NCI-H748 treated with DMSO at 0.1 percent for 48 hours (cell line): ENCODE results near the gene IFI44L.
A peak's percentile ranks its signal among the peaks of the same experiment; 100 is the strongest.

ENCODE experiments used
- DNase-seq: peaks from one replicate; lab custom pipeline; 2025; lab: John Stamatoyannopoulos, UW

Gene IFI44L

DNA sequence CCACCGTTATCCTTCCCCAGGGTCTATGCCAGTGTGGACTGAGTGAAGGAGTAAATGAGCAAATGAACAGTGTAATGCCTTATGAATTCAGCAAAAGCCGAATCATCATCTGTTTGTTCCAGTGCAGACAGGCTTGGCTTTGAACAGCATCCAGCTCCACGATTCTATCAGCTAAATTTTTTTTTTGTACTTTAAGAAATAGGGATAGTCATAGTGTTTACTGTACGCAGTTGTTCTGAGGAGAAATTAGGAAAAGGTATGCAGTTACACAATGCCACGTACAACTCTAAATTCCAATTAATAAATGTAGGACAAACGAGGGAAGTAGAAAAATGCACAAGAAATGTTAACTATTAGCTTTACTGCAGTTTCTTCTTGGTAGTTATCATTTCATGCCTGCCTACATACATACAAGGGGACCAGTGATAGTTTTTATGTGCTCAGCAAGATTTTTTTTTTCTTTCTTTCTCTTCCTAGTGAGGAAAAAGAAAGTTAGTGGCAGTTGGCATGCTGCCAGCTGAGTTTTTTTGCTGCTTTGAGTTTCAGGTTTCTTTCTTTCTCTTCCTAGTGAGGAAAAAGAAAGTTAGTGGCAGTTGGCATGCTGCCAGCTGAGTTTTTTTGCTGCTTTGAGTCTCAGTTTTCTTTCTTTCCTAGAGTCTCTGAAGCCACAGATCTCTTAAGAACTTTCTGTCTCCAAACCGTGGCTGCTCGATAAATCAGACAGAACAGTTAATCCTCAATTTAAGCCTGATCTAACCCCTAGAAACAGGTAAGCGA, at the start of gene IFI44L:
Gene IFI44L (plus strand): TSS at position 646 of the 777 bp plus-strand sequence. CDS start 7,468 bp downstream, outside the sequence.
- no peak for DNase-seq

DNA sequence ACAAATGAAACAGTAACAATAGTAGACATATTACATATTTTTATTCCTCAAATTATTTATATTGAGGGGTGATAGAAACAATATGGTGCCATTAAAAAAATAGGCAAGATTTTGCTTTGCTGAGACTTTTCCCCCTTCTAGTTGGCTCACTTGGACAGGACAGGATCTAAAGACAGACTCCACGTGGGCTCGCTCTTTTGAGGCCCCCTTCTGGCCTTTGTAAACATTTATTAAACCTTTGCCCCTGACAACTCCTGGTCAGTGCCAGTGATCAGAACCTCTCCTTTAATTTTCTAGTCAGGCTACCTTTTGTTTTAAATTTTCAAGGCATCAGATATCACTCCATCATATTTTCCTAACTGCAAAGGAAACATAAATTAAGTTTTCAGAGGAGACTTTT, 49.7 kb upstream of the IFI44L start:
- DNase-seq = no peak

DNA sequence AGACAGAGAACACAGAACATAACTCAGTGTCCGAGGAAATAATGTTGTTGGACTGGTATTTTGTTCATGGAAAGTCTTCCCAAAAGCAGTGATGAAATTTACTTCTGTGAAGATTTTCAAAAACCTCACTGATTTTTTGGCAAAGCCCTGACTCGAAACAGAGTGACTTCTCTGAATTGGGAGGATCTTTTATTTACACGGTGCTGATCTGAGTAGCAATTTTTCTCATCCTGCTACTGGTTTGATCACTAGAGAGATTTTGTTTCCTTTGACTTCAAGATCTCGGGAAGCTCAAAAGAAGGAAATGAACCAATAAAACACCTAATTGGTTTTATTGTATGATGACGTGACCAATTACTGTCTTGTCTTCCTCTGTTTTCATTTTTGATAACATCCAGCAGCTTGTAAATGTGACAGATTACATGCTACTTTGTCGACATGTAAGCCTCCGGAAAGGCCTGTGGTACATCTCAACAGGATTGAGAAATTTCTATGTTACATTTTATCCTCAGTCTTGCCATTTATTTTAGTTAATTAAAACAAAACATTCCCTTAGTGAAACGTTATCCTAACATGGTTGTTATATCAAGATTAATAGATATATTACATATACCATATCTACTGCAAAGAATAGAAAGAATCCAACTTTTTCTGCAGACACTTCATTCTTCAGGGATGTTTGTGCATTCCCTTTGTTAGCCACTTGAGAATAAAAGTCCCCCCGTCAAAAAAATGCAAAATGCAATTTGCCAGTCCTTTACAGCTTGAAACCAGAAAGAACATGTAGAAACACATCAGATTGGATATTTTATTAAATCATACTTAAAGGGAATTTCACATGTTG, 42.8 kb upstream of the IFI44L start:
- DNase-seq = no peak

DNA sequence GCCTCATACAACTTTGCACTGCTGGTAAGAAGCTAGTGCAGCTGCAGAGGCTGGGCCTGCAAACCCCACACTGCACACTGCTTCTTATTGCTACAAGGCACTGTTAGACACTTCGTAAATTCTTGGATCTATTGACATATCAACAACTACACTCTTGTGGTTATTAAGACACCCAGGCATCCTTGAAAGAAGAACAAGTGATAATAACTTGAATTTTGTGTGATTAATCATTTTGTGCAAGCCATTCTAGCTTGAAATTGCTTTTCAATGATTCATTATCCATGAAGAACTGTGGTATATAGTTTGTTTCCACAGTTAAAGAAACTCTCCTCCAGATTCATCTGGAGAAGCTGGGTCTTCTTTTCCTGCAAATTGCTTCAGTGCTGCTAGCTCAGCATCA, 33.7 kb upstream of the IFI44L start:
- no peak for DNase-seq

DNA sequence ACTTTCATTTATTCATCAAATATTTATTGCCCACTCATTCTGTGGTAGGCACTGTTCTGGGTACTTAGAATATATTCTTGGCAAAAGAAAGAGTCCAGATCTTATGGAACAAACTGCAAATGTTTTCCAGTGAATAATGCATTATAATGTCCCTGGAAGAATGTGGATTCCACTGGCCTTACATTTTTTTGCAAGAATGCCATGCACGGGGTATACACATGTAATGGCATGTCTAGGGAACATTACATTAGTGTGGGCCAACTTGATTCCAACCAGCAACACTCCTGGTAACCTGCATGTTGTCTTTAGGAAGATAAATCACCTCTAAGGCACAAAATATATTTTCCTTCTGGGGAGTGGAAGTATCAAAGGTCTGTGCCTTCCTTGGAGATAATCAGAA, 33.0 kb upstream of the IFI44L start:
- DNase-seq = no peak

DNA sequence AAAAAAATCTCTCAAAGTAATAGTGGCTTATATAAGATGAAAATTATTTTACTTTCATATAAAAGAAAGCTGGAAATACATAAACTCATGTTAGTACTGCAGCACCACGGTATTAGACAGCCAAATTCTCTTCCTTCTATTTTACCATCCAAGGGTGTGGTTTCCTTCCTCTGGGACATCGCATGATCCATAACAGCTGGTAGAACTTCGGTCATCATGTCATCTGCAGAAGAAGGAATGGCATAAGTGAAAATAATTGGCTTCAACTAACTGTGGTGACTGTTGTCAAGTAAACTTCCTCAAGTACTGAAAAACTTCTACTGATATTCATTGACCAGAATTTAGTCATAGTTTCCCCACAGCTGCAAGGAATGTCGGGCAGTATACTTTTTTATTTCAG, 28.3 kb upstream of the IFI44L start:
- no peak for DNase-seq

DNA sequence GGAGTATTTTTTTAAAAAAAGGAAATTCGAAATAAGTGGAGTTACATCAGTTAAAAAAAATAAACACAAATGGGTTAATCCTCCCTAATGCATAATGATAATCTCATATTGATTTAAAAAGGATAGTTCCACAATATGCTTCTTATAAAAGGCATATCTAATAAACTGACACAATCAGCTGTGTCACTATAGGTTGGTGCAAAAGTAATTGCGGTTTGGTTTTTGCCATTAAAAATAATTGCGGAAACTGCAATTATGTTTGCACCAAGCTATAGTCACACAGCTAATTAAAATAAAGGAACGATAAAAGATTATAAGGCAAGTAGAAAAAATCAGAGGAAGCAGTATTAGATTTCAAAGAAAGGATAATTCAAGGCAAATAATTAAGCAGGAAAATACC, 21.0 kb upstream of the IFI44L start:
- DNase-seq = no peak

DNA sequence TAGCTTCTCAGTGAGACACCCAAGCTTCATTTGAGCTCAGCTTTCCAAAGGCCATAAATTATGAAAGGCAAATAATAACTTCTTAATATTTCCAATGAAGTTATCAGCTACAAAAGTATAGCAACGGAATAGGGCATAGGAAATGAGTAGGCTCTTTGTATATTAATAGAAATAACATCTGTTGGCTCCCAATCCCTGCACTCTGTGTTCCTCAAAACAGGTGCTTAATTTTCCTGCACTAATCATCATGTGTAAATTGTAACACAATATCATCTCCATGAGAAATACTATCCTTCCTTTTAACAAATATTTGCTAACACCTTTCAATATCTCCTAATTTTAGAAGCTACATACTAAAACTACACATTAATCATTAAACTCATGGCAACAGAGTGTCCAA, 19.2 kb upstream of the IFI44L start:
- DNase-seq = no peak

DNA sequence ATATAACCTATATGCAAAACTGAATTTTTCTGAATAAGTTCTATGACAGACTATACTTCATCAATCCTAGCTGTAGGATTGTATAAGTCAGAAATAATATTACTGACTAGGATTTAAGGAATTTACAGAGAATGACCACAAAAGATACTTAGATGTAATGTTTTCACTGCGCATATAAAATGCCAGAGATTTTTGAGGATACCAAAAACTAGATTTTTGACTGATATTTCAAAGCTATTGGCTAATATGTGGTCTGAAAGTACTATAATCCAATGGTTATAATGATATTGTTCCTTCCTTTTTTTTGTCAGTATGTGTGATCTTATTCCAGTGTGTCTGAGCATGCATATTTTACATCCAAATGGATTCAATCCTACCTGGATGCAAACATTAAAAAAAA, 17.0 kb upstream of the IFI44L start:
- no peak for DNase-seq

DNA sequence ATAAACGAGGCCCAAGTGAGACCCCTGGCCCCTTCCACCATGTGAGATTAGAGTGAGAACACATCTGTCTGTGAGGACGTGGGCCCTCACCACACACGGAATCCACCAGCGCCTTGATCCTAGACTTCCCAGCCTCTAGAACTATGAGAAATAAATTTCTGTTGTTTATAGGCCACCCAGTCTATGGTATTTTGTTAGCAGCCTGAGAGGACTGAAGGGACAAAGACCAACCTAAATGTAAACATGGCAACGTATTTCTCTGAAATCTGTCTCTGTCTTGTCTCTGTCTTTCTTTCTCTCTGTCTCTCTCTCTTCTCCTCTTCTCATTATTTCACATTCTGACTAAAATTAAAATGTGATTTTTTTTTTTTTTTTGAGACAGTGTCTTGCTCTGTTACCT, 15.6 kb upstream of the IFI44L start:
- DNase-seq = no peak

DNA sequence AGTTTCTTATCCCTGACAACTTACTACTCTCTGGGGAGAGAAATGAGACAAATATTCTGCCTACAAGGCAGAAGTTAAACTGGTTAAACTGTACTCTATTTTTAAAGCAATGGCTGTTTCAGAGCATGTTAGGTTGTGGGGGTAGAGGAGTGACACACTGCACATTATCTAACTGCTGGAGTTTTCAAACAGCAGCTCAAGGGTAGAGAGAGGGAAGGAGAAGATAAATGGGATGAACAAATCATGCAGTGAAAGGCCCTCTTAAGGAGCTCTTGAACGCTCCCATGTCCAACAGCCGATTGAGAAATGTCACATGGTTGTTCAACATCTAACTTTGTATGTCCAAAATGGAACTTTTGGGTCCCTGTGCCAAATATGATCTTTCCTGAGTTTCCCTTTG, 14.0 kb upstream of the IFI44L start:
- no peak for DNase-seq

DNA sequence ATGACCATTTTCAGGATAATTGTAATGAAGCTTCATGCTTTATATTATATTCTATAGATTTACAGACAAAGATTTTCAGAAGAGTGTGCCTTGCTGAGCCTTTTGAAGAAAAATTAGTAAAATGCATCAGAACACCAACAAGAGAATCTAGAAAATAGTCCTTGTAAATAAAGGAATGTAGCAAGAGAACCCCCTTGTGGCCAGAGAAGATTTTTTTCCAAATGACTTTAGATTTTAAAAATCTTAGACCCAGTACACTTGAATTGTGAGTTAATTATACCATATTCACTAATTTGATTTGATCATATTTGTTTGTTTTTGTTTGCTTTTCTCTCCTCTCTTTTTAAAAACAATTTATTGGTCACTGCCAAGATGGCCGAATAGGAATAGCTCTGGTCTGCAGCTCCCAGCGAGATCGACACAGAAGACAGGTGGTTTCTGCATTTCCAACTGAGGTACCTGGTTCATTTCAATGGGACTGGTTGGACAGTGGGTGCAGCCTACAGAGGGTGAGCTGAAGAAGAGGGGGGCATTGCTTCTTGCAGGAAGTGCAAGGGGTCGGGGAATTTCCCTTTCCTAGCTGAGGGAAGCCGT, 12.8 kb upstream of the IFI44L start:
- no peak for DNase-seq

DNA sequence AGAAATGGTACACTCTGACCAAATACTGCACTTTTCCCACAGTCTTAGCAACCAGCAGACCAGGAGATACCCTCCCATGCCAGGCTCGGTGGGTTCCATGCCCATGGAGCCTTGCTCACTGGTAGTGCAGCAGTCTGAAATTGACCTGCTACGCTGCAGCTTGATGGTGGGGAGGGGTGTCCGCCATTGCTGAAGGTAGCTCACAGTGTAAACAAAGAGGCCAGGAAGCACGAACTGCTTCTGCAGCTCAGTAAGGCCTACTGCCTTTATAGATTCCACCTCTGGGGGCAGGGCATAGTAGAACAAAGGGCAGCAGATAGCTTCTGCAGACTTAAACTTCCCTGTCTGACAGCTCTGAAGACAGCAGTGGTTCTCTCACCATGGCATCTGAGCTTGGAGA, 12.3 kb upstream of the IFI44L start:
- no peak for DNase-seq

DNA sequence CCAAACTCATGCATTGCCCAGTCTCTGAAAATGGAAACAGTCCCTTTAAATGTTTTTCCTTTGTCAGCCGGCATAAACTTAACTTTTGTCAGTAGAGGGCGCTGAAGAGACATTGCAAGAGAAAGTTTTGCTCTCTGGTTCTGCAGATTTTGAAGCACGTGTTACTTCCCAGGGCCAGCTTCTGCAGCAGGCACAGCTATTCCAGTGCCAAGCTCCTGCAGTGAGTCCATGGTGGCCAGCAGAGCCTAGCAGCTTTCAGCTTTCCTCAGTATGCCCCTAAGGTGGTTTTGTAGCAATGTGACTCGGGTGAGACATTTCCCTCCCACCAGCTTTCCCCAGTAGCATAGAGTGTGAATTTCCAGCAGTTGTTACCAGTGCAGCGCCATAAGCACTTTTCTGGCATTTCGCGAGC, 2.6 kb upstream of the IFI44L start:
- DNase-seq = peak; percentile 59

DNA sequence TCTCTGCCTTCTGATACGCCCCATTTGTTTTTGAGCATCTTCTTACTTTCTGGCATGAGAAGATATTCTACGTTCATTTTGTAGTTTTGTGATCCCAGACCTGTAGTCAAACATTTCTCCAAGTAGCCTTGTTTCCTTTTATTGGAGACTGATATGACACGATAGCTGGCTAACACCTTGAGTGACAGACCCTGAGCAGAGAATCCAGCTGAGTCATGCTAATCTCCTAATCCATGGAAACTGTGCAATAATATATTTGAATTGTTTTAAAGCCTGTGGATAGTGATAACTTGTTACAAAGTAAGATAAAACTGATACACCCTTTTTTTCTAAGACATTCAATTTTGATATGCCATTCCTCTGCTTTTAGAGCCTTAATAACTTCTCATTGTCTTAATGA, 1.2 kb upstream of the IFI44L start:
- no peak for DNase-seq

DNA sequence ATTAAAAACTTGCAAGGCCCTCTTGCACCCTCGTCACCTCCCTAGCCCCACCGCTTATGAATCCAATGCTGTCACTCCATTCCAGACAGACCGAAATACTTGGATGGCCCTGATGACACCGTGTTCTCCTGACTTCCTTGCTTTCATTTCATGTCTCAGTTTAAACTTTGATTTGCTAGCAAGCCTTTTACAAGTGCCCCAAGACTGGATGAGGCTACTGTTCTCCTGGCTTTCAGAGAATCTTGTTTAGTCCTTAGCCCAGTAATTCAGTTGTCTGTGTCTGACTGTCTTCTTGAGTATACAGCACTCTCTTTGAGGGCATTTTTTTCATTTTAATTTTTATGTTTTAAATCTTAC, 824 bp upstream of the IFI44L start:
- DNase-seq = no peak

DNA sequence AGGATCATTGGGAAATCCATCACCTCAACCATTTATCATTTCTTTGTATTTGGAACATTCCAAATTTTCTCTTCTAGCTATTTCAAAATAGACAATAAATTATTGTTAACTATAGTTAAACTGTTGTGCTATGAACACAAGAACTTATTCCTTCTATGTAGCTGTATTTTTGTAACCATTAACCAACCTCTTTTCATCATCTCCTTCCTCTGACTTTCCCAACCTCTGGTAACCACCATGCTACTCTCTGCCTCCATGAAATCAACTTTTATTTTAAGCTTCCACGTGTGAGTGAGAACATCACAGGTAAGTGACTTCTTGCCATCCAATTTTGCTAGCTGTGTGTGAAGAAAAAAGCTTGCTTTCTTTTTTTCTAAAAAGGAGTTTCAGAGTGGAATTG, 418 bp downstream of the IFI44L start:
- DNase-seq = no peak

DNA sequence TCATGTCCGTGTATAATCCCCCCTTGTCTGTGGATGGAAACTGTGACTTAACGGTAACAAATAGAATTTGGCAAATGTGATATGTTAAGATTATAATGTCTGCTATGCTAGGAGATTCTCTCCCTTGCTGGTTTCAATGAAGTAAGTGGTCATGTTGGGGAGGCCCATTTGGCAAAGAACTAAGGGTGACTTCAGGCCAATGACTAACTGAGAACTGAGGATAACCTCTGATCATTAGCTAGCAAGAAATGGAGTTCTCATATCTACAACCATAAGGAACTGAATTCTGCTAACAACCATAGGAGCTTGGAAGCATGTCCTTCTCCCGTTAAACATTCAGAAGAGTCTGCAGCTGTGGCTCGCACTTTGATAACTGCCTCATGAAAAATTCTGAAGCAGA, 2.3 kb downstream of the IFI44L start:
- no peak for DNase-seq

DNA sequence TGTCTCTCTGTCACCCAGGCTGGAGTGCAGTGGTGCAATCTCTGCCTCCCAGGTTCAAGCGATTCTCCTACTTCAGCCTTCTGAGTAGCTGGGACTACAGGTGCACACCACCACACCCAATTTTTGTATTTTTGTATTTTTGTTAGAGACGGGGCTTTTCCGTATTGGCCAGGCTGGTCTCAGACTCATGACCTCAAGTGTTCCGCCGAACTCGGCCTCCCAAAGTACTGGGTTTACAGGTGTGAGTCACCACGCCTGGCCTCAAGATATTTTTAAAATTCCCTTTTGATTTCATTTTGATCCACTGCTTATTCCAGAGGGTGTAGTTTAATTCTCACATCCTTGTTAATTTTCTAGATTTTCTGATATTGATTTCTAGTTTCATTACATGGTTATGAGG, 3.8 kb downstream of the IFI44L start:
- no peak for DNase-seq

DNA sequence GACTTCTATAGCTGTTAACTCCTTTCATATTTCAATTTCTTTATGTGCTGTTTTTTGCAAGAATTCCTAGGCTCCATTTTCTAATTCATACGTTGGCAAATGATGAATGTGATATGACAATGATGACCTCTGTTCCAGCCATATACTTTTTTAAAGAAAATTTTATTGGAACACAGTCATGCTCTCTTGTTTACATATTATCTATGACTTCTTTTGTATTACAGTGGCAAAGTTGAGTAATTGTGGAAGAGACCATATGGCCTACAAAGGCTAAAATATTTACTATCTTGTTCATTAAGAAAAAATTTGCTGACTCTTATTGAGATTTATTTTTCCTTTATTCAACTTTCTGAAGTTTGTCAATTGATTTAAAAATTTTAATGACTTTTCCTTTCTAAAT, 7.1 kb downstream of the IFI44L start:
- DNase-seq = no peak

DNA sequence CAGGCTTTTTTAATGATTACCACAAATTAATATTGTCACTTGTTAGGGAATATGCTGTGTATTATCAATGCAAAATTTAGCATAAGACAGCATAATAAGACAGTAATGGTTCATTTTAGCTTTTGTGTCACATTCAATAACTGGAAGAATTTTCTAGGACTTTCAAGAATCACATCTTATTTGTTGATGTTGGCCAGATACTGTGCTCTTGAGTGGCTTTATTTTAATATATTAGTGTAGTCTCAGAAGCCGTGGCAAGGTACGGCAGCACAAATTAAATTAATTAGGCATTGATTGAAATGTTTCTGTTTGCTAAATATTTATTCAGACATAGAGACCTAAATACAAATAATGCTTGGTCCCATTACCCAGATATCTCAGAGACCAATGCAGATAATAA, 10.4 kb downstream of the IFI44L start:
- DNase-seq = no peak

DNA sequence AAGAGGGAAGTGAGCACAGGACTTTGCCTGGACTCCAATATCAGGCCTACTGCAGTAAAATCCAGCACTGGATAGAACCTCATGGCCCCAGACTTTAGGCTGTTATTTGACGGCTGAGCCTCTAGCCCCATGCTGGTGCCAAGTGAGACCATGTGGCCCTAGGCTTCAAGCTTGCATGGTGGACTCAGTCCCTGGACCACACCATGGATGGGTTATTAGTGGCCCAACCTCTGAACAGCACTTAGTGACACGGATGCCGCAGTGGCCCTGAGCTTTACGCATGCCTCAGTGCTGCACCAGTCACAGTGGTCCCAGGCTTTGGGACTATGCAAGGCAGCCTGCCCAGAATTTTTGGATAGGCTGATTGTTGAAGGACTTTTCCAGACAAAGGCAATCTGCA, 13.0 kb downstream of the IFI44L start:
- DNase-seq = no peak

DNA sequence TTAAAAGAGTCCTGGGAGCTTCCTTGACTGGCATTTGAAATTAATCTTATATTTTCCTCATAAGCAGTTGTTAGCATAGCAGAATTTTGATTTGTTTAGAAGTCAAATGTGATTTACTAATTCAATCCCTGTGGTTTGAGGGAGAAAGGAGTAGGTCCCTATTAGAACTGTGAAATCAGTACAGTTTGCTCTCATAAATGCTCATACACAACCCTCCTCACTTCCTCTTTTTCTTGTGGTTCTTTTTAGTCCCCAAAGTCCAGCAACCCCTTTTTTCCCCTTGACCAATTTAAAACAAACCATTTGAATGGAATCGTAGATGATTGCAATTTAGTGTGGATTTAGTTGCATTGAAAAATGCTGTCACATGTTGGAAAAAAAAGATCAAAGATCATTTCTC, 20.2 kb downstream of the IFI44L start:
- DNase-seq = no peak
